ENCODE measurements around the gene PKD2L1.
"Not testable (repeated sequence)": the region's sequence is repeated elsewhere in the genome, so short reads cannot be mapped to it uniquely, and the experiment has no call there.

The PKD2L1 gene

DNA sequence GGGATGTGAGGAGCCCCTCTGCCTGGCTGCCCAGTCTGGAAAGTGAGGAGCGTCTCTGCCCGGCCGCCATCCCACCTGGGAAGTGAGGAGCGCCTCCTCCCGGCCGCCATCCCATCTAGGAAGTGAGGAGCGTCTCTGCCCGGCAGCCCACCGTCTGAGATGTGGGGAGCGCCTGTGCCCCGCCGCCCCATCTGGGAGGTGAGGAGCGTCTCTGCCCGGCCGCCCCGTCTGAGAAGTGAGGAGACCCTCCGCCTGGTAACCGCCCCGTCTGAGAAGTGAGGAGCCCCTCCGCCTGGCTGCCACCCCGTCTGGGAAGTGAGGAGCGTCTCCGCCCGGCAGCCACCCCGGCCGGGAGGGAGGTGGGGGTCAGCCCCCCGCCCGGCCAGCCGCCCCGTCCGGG is 53.1 kb downstream of the PKD2L1 start:
- not testable (repeated sequence) for DNase-seq

- DNase-seq: peak; percentile 33
These were observed 62.6 kb downstream of the PKD2L1 start, which contains the start of gene CWF19L1 for GRCh38 chr10:100267239-100268104. Gene CWF19L1, minus strand, starts transcription at chr10:100267638. Its CDS starts 45 bp downstream, at chr10:100267593.

DNA sequence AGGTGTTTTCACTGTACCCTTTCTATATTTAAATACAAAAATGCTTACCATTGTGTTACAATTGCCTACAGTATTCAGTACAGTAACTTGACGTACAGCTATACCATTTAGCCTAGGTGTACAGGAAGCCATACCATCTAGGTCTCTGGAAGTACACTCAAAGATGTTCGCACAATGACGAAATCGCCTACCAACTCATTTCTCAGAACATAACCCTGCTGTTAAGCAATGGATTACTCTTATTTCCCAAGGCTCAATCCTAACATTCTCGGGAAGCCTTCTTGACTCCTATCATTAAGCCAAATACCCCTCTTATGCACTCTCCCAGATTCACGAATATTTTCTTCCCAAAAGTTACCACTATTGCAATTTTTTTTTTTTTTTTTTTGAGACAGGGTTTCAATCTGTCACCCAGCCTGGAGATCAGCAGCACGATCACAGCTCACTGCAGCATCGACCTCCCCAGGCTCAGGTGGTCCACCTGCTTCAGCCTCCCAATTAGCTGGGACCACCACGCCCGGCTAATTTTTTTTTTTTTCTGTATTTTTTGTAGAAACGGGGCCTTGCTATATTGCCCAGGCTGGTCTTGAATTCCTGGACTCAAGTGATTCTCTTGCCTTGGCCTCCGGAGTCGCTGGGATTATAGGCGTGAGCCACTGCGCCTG is 64.1 kb downstream of the PKD2L1 start:
- no peak for DNase-seq

- DNase-seq: no peak
These were observed 75.8 kb downstream of the PKD2L1 start for GRCh38 chr10:100254191-100254590.

- no peak for DNase-seq
These were observed 77.0 kb downstream of the PKD2L1 start for GRCh38 chr10:100253041-100253440.

GRCh38 chr10:100248820-100249219 is 81.2 kb downstream of the PKD2L1 start:
- no peak for DNase-seq

DNA sequence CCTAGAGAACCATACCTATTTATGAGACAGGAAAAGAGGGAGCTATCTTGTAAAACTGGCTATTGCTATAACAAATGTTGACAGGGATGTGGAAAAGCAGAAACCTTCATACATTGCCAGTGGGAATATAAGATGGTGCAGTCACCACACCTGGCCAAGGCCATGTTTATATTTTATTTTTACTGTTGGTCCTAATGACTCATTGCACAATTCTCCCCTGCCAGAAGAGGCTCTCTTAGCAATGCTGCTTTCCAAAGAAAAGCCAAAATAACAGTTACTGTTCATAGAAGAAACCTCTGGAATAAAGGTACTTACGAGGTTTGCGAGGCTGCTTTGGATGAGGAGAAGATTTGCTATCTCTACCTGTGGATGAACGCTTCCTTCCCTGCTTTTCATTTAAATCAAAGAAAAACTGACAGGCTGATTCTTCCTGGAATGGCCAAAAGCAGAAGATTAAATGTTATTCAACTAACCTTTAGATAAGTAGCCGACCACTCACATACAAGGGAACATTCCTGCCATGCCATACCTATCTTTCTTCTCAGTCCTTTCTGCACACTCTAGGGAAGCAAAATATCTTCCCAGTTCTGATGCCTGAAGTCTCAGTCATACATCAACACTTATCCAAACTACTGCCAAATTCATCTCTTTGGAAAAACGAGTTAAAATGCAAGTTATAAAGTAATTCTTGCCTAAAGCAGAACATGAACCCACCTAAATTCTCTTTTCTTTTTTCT is 84.4 kb downstream of the PKD2L1 start:
- DNase-seq: no peak

DNA sequence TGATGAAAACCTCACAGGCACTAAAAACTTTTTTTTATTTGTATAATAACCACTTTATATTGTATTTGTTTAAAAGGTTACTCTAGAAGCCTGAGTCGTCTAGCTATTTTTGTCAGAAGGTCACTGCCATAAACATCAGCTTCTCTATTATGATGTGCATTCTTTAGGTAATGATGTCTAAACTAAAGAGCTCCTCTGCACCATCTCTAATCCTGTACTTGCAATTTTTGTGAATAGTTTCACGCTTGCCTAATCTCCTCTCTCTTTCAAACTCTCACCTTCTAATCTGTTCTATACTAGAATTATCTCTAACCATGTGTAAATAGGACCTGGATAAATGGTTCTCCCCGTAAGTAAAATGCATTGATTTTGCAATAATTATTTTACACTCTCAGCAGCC is 90.2 kb downstream of the PKD2L1 start:
- DNase-seq: no peak

DNA sequence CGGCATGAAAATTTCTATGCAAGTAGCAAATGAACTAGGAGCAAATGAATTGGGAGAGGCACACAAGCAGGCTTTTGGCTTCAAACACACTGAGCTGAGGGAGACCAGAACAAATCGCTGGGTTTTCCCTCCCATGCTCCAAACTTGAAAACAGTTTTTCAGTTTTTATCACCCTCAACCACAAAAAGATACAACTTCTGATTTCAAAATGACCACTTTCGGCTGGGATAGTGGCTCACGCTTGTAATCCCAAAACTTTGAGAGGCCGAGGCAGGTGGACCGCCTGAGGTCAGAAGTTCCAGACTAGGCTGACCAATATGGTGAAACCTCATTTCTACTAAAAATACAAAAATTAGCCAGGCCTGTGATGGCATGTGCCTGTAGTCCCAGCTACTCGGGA is 91.6 kb downstream of the PKD2L1 start:
- DNase-seq: no peak

All from NCI-H2029 treated with DMSO at 0.1 percent for 48 hours (cell line).